ENCODE data around the gene PIGS. TPM values are rescaled to one million over a fixed set of nuclear protein-coding genes. Genes with fewer than 3 reads are reported as not detected.

PIGS gene
- total and polyA plus RNA-seq, 2 of the 4 experiments (the other 2 are of a cell fraction), result 28.7 to 78.9 TPM

- Histone ChIP-seq H3K4ac (ENCODE audit: low read depth, low read length) (no peak overlapping the region), H3K9me1 (ENCODE audit: insufficient read depth, low read length) (0 out of 2 replicates have a peak, but pooled peaks cover 9% of the 10 kb centered on the region), H2BK20ac (ENCODE audit: low read depth, low read length) (no peak overlapping the region), H4K20me1 (ENCODE audit: insufficient read depth, low read length) (no peaks in the 10 kb centered on the region), H3K27me3 (ENCODE audit: control insufficient read depth, insufficient read depth, low read length) (peaks cover 85% of the 10 kb centered on the region), H4K5ac (ENCODE audit: low read depth, low read length) (no peak overlapping the region), H3K27ac (ENCODE audit: insufficient read depth, low read length) (no peak overlapping the region), H3K36me3 (ENCODE audit: control insufficient read depth, insufficient read depth, low read length) (no peaks in the 10 kb centered on the region), H4K8ac (ENCODE audit: low read depth in 2 of 2, low read length in 2 of 2) (no peak overlapping the region), H2BK5ac (ENCODE audit: low read depth, low read length, poor library complexity, severe bottlenecking) (no peak overlapping the region), H3K9me3 (ENCODE audit: control insufficient read depth, insufficient read depth, low read length) (no peaks in the 10 kb centered on the region), H2AFZ (replicated peaks; ENCODE audit: low read length, poor library complexity) (no peak overlapping the region), H2BK120ac (ENCODE audit: low read depth, low read length) (no peak overlapping the region), H3K4me3 (ENCODE audit: insufficient read depth, low read depth, low read length) (no peak overlapping the region), H3K18ac (ENCODE audit: low read depth, low read length) (no peak overlapping the region), H3K23ac (ENCODE audit: low read depth, low read length) (no peak overlapping the region), H3K4me1 (ENCODE audit: control insufficient read depth, insufficient read depth, low read length) (no peaks in the 10 kb centered on the region), H3K14ac (replicated peaks; ENCODE audit: low read depth, low read length) (no peak overlapping the region), H3K4me2 (ENCODE audit: low read depth, low read length) (no peak overlapping the region), H3K9ac (ENCODE audit: low read depth, low read length) (no peak overlapping the region), H2AK5ac (ENCODE audit: low read depth, low read length) (no peak overlapping the region), H2AK9ac (replicated peaks; ENCODE audit: low read depth, low read length, poor library complexity) (no peak overlapping the region), H2BK15ac (ENCODE audit: low read depth, low read length) (no peak overlapping the region), H4K91ac (ENCODE audit: insufficient read depth, low read depth, low read length) (no peak overlapping the region), H3K79me1 (ENCODE audit: low read depth in 1 of 2, low read length in 2 of 2) (no peaks in the 10 kb centered on the region), H3K56ac (ENCODE audit: extremely low read depth, insufficient read depth, low read length) (no peak overlapping the region)
- DNase-seq (no peak), ATAC-seq (ENCODE audit: low read depth) (no peak)
- intact Hi-C loops (cut with micrococcal nuclease) (no loop called here), dilution Hi-C loops (cut with HindIII; ENCODE audit: low sequenced_read_pairs, unreplicated experiment) (no loop called here), in situ Hi-C loops (cut with MboI; ENCODE audit: low sequenced_read_pairs) (no loop called here)
- no CpG with 5 or more reads among the region's 14 CpGs for WGBS, 2 experiments (ENCODE audit: extremely low coverage in 2 of 2, insufficient read length in 1 of 2)
- POLR2A ChIA-PET (ENCODE audit: unreplicated experiment), result no interaction called here
- BruUV-seq (replicated peaks), result no TSS peak
- CTCF ChIA-PET, result no interaction called here
- TF ChIP-seq USF2 (IDR thresholded peaks at IDR 0.05; ENCODE audit: low read depth, low read length) (no peak), SMC3 (IDR thresholded peaks at IDR 0.05; ENCODE audit: low read depth, low read length) (no peak), BHLHE40 (IDR thresholded peaks at IDR 0.05; ENCODE audit: low read depth, low read length) (no peak), CHD1 (IDR thresholded peaks at IDR 0.05; ENCODE audit: low read depth, low read length) (no peak), NFE2L2 (IDR thresholded peaks at IDR 0.05; ENCODE audit: low read depth, low read length) (no peak), MAFK (IDR thresholded peaks at IDR 0.05; ENCODE audit: low read depth, low read length) (no peak), FOS (IDR thresholded peaks at IDR 0.05; ENCODE audit: low read depth, low read length) (no peak), MAZ (IDR thresholded peaks at IDR 0.05; ENCODE audit: borderline replicate concordance, low read depth, low read length) (no peak), RCOR1 (IDR thresholded peaks at IDR 0.05; ENCODE audit: insufficient replicate concordance, low read length) (no peak), RFX5 (IDR thresholded peaks at IDR 0.05; ENCODE audit: low read depth, low read length) (no peak), CEBPB (IDR thresholded peaks at IDR 0.05; ENCODE audit: low read depth, low read length) (no peak), RAD21 (IDR thresholded peaks at IDR 0.05; ENCODE audit: low read length) (no peak), POLR2A (IDR thresholded peaks at IDR 0.05; ENCODE audit: low read depth, low read length) (no peak), MXI1 (IDR thresholded peaks at IDR 0.05; ENCODE audit: borderline replicate concordance, low read depth, low read length) (no peak), CTCF (conservative IDR thresholded peaks at IDR 0.05; ENCODE audit: low read depth, low read length) (no peak), ELK1 (IDR thresholded peaks at IDR 0.05; ENCODE audit: borderline replicate concordance, low read depth, low read length) (no peak)
Observed at GRCh38 chr17:28506763-28507487, 64.4 kb downstream of the PIGS start.

Data from IMR-90 (cell line).